RWPE1 (cell line): Measurements from ENCODE around the gene ZNF638.

Source experiments
- CTCF ChIA-PET: fragments of 350-600 bp; sonication (Branson Sonifier 250); formaldehyde crosslinking; extraction: SDS; loops from one replicate; lab custom pipeline; 2021; lab: Yijun Ruan, JAX
- POLR2A ChIA-PET: fragments of 400-600 bp; formaldehyde crosslinking; extraction: SDS; loops from one replicate; lab custom pipeline; 2020; ENCODE audit warnings: antibody characterized with exemption; ENCODE audit not compliant: low non-redundant PET; lab: Yijun Ruan, JAX
- DNase-seq: peaks from one replicate; pipeline ENCODE4 v3.0.0; 2012; ENCODE audit warnings: low spot score
- H3K27ac ChIP-seq: fragments of 450-650 bp; 2 replicates; pipeline ENCODE4 v1.5.1; 2017
- TF ChIP-seq, protein P1 (sequence below): fragments of 450-650 bp; conservative IDR thresholded peaks from 2 replicates; pipeline ENCODE4 v1.5.1; 2017; ENCODE audit warnings: low read depth, mild to moderate bottlenecking

ZNF638 gene

DNA sequence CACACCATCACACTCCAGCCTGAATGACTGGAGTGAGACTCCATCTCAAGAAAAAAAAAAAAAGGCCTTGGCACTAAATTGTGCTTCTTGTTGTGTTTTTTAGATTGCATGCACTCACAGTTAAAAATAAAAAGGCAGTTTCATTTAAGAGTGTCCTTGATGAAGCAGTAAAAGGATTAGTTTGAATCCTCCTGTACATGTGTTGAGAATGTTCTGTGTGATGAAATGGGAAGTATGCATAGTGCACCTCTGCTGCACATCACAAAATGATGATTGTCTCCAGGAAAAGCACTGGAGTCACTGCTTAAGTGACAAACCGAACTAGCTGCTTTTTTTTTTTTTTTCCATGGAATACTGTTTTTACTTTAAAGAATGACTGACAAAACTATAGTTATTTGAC, 144.9 kb downstream of the ZNF638 start:
- TF ChIP-seq, protein P1, sequence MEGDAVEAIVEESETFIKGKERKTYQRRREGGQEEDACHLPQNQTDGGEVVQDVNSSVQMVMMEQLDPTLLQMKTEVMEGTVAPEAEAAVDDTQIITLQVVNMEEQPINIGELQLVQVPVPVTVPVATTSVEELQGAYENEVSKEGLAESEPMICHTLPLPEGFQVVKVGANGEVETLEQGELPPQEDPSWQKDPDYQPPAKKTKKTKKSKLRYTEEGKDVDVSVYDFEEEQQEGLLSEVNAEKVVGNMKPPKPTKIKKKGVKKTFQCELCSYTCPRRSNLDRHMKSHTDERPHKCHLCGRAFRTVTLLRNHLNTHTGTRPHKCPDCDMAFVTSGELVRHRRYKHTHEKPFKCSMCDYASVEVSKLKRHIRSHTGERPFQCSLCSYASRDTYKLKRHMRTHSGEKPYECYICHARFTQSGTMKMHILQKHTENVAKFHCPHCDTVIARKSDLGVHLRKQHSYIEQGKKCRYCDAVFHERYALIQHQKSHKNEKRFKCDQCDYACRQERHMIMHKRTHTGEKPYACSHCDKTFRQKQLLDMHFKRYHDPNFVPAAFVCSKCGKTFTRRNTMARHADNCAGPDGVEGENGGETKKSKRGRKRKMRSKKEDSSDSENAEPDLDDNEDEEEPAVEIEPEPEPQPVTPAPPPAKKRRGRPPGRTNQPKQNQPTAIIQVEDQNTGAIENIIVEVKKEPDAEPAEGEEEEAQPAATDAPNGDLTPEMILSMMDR = no peak
- no peak for DNase-seq
- CTCF ChIA-PET = interaction anchor here (0.7 kb wide), 1 partner anchor 16 kb away, joined by 3 read pairs; no protein-coding TSS in a partner anchor
- POLR2A ChIA-PET = no interaction called here
- no peak overlapping the region for H3K27ac ChIP-seq

DNA sequence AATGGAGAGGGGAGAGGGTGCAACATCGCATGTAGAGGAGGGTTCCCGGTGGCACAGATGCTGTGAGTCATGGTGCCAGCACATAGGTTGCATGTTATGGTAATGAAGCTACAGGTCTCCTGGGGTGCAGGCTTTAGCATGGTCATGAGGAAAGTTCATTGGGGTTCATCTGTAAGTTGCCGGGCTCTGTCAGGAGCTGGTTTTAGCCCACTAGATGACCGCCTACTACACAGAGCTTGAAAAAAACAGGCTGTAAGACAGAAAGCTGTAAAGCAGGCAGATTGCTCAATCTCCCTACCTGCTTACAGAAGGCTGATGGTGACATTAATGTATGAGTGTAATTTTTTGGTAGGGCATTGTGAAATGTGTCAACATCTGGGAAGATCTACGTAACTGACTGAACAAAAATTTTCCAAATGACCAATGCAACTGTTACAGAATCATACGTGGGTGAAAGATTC, 145.7 kb downstream of the ZNF638 start:
- CTCF ChIA-PET = interaction anchor here (0.7 kb wide), 1 partner anchor 17 kb away, joined by 3 read pairs; no protein-coding TSS in a partner anchor
- no peak overlapping the region for H3K27ac ChIP-seq
- no peak for DNase-seq
- TF ChIP-seq, protein P1 = no peak
- POLR2A ChIA-PET = no interaction called here

DNA sequence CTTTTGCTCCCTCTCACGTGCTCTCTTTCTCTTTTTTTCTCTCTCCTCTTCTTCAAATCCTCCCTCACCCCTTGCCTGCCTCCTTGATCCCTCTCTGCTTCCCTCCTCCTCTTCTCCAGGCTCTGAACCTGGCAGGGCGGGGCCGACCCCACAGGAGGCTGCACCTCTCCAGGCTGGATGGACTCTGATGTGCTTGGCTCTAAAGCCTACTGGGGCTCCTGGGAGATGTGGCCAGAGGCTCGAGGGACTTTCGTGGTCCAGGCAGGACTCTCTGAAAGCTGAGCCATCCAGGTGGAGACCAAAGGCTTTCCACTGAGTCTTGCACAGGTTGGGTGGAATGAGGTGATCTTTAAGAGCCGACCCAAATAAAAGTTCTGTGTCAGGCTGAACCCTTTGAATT, 147.2 kb downstream of the ZNF638 start:
- no peak overlapping the region for H3K27ac ChIP-seq
- CTCF ChIA-PET = no interaction called here
- no peak for DNase-seq
- TF ChIP-seq, protein P1 = no peak
- POLR2A ChIA-PET = no interaction called here

DNA sequence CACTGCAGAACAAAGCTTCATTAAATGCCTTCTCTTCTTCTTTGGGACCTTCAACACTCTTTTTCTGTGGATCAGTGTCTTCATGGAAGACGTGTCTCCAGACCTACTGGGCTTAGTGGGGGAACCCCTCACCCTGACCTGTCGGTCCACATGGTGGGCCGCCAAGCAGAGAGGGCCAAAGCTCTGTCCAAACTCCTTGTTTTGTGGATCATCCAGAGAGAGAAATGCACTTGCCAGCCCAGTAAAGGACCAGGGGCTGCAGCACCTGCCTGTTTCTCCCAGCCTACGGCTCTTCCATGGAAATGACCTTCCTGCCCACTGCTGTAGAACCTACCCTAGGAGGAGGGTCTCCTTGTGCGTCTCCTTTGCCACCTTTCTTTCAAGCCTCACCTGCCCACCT, 147.7 kb downstream of the ZNF638 start:
- TF ChIP-seq, protein P1 = no peak
- no peak for DNase-seq
- ChIA-PET CTCF (no interaction called here), POLR2A (no interaction called here)
- no peak overlapping the region for H3K27ac ChIP-seq

DNA sequence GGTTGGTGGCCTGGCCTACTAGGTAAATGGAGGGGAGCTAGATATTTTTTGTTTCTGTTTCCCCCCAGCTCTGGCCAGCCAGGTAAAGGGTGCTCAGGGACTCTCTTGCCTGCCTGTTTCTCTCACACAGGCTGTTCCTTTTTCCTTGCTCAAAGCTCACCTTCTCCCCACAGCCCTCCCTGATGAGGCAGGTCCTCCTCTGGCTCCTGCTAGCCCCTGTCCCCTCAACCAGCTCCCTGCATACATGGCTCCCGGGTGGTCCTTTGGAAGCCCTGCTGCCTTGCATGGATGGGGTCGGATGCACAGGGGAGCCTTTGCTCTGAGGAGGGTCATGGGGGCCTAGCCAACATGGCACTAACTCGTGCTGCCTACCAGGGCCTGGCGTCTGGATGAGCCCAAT, 149.5 kb downstream of the ZNF638 start:
- POLR2A ChIA-PET = no interaction called here

DNA sequence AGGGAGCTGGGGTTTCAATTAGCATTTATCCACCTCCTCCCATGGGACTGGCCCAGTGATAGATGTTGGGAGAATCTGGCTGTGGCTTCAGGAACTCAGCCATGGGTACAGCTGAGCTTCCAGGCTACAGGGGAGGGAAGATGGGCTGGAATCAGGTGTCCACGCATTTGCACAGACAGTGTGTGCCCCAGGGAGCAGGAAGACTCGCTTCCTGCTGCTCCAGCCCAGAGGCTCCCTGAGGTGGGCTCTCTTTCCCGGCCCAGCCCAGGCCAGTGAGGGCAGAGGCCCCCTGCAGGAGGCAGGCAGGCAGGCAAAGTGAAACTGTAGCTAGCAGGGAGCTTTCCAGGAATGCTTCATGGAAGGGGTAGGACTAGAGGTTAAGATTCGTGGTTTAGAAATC, 150.5 kb downstream of the ZNF638 start:
- POLR2A ChIA-PET = no interaction called here
- TF ChIP-seq, protein P1 = no peak

More for the DNA sequence above, 149.5 kb downstream of the ZNF638 start:
- no peak overlapping the region for H3K27ac ChIP-seq
- TF ChIP-seq, protein P1 = no peak
- CTCF ChIA-PET = no interaction called here
- no peak for DNase-seq

More for the DNA sequence above, 150.5 kb downstream of the ZNF638 start:
- no peak overlapping the region for H3K27ac ChIP-seq
- DNase-seq = no peak
- CTCF ChIA-PET = interaction anchor here (0.7 kb wide), 1 partner anchor 114 kb away, joined by 3 read pairs; no protein-coding TSS in a partner anchor
